ENCODE data around the gene ARHGAP24. TPM values are rescaled to one million over a fixed set of nuclear protein-coding genes. Genes with fewer than 3 reads are reported as not detected.
"Not testable (repeated sequence)": the region's sequence is repeated elsewhere in the genome, so short reads cannot be mapped to it uniquely, and the experiment has no call there.

The ARHGAP24 gene
- total RNA-seq, 4 donors from 2014 or later: 41.6 to 71.2 (median 62.0) TPM

DNA sequence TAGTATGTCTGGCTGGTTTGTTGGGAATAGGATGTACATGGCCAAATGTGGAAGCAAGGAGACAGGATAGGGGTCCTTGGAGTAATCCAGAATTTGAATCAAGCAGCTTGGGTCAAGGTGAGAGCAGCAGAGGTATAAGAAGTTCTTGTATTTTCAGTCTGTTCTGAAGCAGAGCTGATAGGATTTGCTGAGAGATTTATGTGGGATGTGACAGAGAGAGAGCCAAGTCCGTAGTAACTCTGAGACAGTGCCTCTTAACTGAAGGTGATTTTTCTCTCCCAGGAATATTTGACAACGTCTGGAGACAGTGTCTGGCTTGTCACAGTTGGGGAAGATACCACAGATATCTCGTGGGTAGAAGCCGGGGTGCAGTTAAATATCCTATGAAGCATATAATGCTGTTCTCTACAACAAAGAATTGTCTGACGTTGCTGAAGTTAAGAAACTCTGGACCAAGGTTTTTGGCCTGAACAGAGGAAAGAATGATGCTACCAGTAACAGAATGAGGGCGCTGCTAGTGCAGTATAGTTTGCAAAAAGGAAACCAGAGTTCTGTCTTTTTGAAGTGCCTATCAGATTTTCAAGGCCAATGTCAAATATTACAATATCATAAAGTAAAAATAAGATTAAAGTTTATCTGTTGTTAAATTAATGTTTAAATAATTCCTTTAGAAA, 184.0 kb downstream of the ARHGAP24 start:
- Histone ChIP-seq H3K4me1 (peaks cover 0 to 33% (median 5%) of the 10 kb centered on the region in 4 donors), H3K9me3 (no peaks in the 10 kb centered on the region), H3K4me3 (no peak overlapping the region), H3K27me3 (no peaks in the 10 kb centered on the region), H3K27ac (peak overlapping the region in 2 of 4 donors; percentile 36 to 67), H3K36me3 (peaks cover 0 to 4% (median 0%) of the 10 kb centered on the region in 3 donors)
- no peak for DNase-seq (ENCODE audit: low spot score in 2 of 2)
- TF ChIP-seq, protein P1, sequence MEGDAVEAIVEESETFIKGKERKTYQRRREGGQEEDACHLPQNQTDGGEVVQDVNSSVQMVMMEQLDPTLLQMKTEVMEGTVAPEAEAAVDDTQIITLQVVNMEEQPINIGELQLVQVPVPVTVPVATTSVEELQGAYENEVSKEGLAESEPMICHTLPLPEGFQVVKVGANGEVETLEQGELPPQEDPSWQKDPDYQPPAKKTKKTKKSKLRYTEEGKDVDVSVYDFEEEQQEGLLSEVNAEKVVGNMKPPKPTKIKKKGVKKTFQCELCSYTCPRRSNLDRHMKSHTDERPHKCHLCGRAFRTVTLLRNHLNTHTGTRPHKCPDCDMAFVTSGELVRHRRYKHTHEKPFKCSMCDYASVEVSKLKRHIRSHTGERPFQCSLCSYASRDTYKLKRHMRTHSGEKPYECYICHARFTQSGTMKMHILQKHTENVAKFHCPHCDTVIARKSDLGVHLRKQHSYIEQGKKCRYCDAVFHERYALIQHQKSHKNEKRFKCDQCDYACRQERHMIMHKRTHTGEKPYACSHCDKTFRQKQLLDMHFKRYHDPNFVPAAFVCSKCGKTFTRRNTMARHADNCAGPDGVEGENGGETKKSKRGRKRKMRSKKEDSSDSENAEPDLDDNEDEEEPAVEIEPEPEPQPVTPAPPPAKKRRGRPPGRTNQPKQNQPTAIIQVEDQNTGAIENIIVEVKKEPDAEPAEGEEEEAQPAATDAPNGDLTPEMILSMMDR (IDR thresholded peaks at IDR 0.05): no peak
- TF ChIP-seq POLR2A (IDR thresholded peaks at IDR 0.05) (no peak), EP300 (IDR thresholded peaks at IDR 0.05) (no peak)
- WGBS, 2 donors: 62 to 64% methylated on average over 6 of the region's 6 CpGs

DNA sequence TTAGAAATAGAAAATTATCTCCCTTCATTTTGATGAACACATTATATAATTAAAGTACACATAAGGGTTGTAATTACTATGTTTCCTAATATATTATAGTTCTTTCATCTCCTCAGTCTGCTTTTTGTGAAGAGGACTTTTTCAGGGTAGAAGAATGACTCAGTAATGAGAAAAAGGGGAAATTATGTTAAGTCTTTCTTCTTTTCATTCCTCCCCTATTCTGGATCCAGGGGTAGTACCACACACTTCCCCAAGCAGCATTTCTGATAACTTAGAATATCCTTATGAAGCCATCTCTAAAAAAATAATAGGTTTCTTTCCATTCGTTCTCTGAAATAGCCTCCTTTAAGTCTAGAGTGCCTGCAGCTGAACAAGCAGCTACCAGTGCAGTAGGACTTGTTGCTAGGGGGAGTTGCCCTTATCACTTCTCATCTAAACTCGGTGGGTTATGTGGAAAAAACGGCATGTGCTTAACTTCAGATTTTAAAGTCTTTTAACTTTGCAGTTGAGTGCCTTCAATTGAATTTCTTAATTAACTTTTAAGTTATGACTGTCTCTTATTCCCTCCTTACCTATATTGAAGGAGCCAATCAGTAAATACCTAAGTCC, 184.8 kb downstream of the ARHGAP24 start:
- peaks cover 0 to 4% (median 0%) of the 10 kb centered on the region in 3 donors for H3K36me3 ChIP-seq
- 45 to 53% methylated on average over 3 of the region's 3 CpGs for WGBS, 2 donors
- H3K4me1 ChIP-seq: peaks cover 0 to 33% (median 5%) of the 10 kb centered on the region in 4 donors
- no peak overlapping the region for H3K4me3 ChIP-seq
- H3K27me3 ChIP-seq: no peaks in the 10 kb centered on the region
- H3K9me3 ChIP-seq: no peaks in the 10 kb centered on the region
- TF ChIP-seq POLR2A (IDR thresholded peaks at IDR 0.05): no peak
- no peak for TF ChIP-seq EP300 (IDR thresholded peaks at IDR 0.05)
- TF ChIP-seq, protein P1 (IDR thresholded peaks at IDR 0.05): no peak
- peak overlapping the region in 2 of 4 donors; percentile 8 to 67 for H3K27ac ChIP-seq
- DNase-seq (ENCODE audit: low spot score in 2 of 2): no peak

DNA sequence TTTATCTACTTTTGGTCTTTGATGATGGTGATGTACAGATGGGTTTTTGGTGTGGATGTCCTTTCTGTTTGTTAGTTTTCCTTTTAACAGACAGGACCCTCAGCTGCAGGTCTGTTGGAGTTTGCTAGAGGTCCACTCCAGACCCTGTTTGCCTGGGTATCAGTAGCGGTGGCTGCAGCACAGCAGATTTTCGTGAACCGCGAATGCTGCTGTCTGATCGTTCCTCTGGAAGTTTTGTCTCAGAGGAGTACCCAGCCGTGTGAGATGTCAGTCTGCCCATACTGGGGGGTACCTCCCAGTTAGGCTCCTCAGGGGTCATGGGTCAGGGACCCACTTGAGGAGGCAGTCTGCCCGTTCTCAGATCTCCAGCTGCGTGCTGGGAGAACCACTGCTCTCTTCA, 191.7 kb downstream of the ARHGAP24 start:
- H3K36me3 ChIP-seq; H3K27ac ChIP-seq; H3K4me1 ChIP-seq; H3K4me3 ChIP-seq; H3K27me3 ChIP-seq; DNase-seq (ENCODE audit: low spot score in 2 of 2): not testable (repeated sequence)
- H3K9me3 ChIP-seq: peaks cover 0 to 13% (median 0%) of the 10 kb centered on the region in 4 donors
- WGBS, 2 donors: 96 to 97% methylated on average over 6 to 8 of the region's 8 CpGs

DNA sequence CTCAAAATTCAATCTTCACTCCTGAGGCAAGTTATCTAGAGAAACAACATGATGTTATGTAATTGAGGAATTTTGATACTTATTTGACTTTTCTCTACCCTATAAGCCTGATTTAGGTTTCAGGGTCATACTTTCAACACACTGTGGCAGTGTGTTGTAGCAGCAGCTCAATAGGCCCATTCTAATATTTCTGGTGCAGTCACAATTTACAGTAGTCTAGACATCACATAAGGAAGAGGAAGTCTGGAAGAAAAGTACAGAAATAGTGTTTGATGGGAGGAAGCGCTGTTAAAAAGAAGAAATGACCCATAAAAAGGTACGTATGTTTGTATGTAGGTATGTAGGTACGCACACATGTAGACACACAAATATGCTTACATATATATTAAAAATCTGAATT, 194.3 kb downstream of the ARHGAP24 start:
- no peak for DNase-seq (ENCODE audit: low spot score in 2 of 2)
- Histone ChIP-seq H3K9me3 (peaks cover 0 to 13% (median 0%) of the 10 kb centered on the region in 4 donors), H3K4me3 (no peak overlapping the region), H3K27ac (no peak overlapping the region), H3K4me1 (peaks cover 0 to 20% (median 8%) of the 10 kb centered on the region in 4 donors), H3K36me3 (no peaks in the 10 kb centered on the region), H3K27me3 (no peaks in the 10 kb centered on the region)
- TF ChIP-seq POLR2A (IDR thresholded peaks at IDR 0.05) (no peak), EP300 (IDR thresholded peaks at IDR 0.05) (no peak)
- TF ChIP-seq, protein P1 (IDR thresholded peaks at IDR 0.05): no peak
- 74 to 80% methylated on average over 3 of the region's 3 CpGs for whole genome bisulfite sequencing, 2 donors

DNA sequence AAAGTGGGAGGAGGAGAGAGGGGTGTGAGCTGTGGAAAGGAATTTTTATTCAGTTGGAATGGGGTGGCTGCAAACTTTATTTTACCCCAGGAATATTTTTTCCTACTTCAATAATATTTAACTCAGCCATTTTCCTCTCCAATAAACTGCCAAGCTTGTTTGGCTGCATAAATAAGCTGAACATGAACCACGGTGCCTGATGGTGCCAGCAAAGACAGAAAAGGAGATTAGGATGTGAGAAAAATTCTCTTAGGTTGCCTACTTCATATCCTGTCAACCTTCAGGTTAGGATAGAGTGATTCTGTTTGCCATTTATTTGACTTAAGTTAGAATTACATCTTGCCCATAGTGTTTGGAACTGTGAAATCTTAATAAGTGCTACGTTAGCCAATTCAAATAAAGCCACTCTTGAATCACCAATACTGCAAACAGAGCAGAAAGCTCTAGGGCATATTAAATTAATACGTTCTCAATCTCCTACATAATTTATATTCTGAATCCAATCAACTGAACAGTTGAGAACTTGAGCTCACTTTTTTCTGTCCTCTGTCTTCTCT, 195.1 kb downstream of the ARHGAP24 start:
- peaks cover 0 to 20% (median 8%) of the 10 kb centered on the region in 4 donors for H3K4me1 ChIP-seq
- H3K9me3 ChIP-seq: peaks cover 0 to 13% (median 0%) of the 10 kb centered on the region in 4 donors
- 70 to 81% methylated on average over 3 of the region's 3 CpGs for WGBS, 2 donors
- no peak overlapping the region for H3K27ac ChIP-seq
- TF ChIP-seq, protein P1 (IDR thresholded peaks at IDR 0.05): no peak
- TF ChIP-seq EP300 (IDR thresholded peaks at IDR 0.05) (no peak), POLR2A (IDR thresholded peaks at IDR 0.05) (no peak)
- no peak for DNase-seq (ENCODE audit: low spot score in 2 of 2)
- H3K27me3 ChIP-seq: no peaks in the 10 kb centered on the region
- no peaks in the 10 kb centered on the region for H3K36me3 ChIP-seq
- H3K4me3 ChIP-seq: no peak overlapping the region
